GM04503 (cell line): Measurements from ENCODE around the gene DDIT4.
"Not testable (repeated sequence)": the region's sequence is repeated elsewhere in the genome, so short reads cannot be mapped to it uniquely, and the experiment has no call there.

Experiments used
- DNase-seq: peaks from one replicate; pipeline ENCODE4 v3.0.0-alpha.2; 2012; ENCODE audit warnings: low read depth

DDIT4 gene

GRCh38 chr10:72296829-72297280 is 23.1 kb downstream of the DDIT4 start:
- not testable (repeated sequence) for DNase-seq

DNA sequence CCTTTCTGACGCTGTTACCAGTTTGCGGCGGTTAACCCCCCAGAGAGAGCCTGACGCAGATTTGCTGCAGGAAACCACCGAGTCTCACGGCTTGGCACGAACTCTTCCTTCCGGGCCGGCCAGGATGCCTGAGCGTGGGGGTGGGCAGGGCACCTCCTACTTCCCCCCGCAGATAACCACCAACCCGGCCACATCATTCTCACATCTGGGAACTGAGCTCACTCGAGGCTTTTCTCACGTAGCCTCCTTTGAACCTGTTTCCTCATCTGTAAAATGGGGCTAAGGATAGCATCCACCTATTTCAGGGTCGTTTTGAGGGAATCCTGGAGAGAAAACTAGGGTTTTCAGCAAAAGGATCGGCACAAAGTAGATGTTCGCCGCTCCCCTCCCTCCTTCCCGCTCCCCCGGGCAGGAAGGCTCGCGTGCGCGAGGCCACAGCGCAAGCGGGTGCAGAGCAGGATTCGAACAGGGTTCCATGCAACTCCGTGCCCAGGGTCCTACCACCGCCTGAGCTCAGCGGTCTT is 23.6 kb downstream of the DDIT4 start:
- DNase-seq: peak; percentile 84

GRCh38 chr10:72297805-72298591 is 24.3 kb downstream of the DDIT4 start:
- peak; percentile 92 for DNase-seq

- no peak for DNase-seq
Observed at GRCh38 chr10:72298592-72299519, 25.1 kb downstream of the DDIT4 start.

DNA sequence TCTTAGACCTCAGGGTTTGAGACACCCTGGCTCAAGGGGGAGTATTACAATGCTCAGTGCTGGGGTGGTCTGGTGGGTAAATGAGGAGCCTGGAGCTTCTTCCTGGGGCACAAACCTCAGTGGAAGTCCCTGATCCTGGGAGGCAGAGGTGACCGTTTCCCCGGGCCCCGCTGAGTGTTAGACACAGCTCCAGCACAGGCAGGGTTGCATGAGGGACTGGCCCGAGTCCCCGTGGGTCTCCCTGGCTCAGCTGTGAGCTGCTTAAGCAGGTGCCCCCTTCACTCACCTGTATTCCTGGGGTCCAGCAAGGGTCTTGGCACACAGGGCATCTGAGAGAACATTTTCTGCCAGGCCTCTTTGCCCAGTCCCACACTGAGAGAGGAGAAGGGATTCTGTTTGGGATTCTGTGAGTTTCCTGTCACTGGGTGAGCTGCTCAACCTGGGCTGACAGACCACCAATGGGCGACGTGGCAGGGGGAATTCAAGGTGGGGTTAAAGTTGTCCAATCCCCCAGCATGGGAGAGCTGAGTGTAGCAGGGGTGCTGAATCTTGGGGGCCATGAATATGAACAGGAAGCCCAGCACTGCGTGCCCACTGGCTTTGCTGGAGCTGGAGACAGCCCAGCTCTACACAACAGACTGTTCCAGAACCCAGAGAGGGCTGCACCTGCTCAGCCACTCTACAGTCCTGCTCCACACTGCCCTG is 29.9 kb downstream of the DDIT4 start:
- no peak for DNase-seq

GRCh38 chr10:72306215-72306760 is 32.6 kb downstream of the DDIT4 start:
- DNase-seq: no peak

DNA sequence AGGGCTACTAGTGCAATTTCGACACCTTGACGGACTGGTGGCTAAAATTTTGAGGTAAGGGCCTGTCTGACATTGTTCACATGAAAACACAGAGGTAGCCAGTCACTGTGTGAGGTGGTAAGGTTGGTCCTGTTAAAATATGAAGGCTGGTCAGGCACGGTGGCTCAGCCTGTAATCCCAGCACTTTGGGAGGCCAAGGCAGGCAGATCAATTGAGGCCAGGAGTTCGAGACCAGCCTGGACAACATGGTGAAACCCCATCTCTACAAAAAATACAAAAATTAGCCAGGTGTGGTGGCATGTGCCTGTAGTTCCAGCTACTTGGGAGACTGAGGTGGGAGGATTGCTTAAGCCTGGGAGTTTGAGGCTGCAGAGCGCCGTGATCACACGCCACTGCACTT is 34.0 kb downstream of the DDIT4 start:
- DNase-seq: not testable (repeated sequence)

GRCh38 chr10:72308320-72308987 is 34.7 kb downstream of the DDIT4 start:
- DNase-seq: no peak

- no peak for DNase-seq
Observed at GRCh38 chr10:72309290-72310240, 35.8 kb downstream of the DDIT4 start.

- no peak for DNase-seq
Observed at GRCh38 chr10:72310241-72310633, 36.5 kb downstream of the DDIT4 start.

DNA sequence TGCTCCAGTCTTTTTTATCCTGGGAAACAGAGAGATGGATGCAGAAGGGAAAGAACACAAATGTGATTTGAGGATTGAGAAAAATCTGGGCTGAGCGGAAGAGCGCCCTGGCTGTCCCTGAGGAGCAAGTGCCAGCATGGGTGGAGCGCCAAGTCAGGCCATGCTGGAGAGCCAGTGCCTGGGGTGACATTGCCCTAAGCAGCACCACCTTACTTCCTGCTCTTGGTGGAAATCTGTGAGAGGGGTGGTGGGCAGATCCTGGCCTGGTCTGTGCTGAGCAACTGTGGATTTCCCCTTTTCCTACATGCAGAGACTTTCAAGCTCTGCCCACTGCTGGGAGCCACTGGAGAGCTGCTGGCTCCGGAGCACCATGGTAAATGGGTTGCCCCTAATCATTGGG is 36.9 kb downstream of the DDIT4 start:
- no peak for DNase-seq

DNA sequence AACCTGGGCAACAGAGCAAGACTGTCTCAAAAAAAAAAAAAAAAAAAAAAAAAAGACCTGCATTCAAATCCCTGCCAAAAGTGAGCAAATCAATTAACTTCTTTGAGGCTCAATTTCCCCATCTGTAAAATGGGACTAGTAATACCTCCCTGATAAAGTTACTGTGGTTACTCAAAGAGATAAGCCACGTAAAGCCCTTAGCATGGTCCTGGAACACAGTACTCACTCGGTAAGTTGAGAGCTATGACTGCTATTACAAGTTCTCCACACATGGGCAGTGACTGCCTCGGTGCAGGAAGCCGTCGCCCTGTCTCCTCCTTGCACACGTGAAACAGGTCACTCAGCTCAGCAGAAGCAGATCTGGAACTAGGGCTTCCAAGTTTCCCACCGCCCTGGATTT is 37.9 kb downstream of the DDIT4 start:
- no peak for DNase-seq

GRCh38 chr10:72312865-72313391 is 39.2 kb downstream of the DDIT4 start:
- no peak for DNase-seq

DNA sequence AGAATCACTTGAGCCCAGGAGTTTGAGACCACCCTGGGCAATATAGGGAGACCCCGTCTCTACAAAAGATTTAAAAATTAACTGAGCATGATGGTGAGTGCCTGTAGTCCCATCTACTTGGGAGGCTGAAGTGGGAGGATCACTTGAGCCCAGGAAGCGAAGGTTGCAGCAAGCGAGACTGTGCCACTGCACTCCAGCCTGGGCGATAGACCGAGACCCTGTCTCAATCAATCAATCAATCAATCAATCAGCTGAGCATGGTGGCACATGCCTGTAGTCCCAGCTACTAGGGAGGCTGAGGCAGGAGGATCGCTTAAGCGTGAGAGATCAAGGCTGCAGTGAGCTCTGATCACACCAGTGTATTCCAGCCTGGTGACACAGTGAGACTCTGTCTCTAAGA is 40.5 kb downstream of the DDIT4 start:
- DNase-seq: no peak

- no peak for DNase-seq
Observed at GRCh38 chr10:72315054-72315453, 41.3 kb downstream of the DDIT4 start.

GRCh38 chr10:72315611-72316385 is 42.1 kb downstream of the DDIT4 start:
- DNase-seq: peak; percentile 75

- DNase-seq: no peak
Observed at GRCh38 chr10:72316386-72316700, 42.6 kb downstream of the DDIT4 start.

- DNase-seq: no peak
Observed at GRCh38 chr10:72316748-72317435, 43.2 kb downstream of the DDIT4 start.
